WTC11 (cell line): ENCODE results near the gene PLPP7. TPM values are rescaled to one million over a fixed set of nuclear protein-coding genes. Genes with fewer than 3 reads are reported as not detected.
A peak's percentile ranks its signal among the peaks of the same experiment; 100 is the strongest.

ENCODE experiments used
- ATAC-seq: fragments of 200-7000 bp; cut with Tn5 transposase; 2 replicates; pipeline ENCODE4 v1.10.0; 2021; ENCODE audit warnings: mild to moderate bottlenecking, moderate library complexity
- CTCF ChIA-PET: fragments of 300-600 bp; sonication (Branson Sonifier 250); formaldehyde crosslinking; loops from one replicate; lab custom pipeline; 2021; ENCODE audit warnings: antibody characterized with exemption; lab: Charles Lee
- POLR2A ChIA-PET: fragments of 350-600 bp; sonication (Branson Sonifier 250); formaldehyde crosslinking; loops from one replicate; lab custom pipeline; 2021; ENCODE audit warnings: antibody characterized with exemption; lab: Charles Lee
- DNase-seq: peaks from one replicate; pipeline ENCODE4 v3.0.0; 2021; ENCODE audit warnings: low spot score
- H3K27ac Mint-ChIP-seq: 2 replicates; pipeline ENCODE4 v1.8.0; 2021; ENCODE audit warnings: mixed read lengths
- H3K27me3 Mint-ChIP-seq: 2 replicates; pipeline ENCODE4 v1.8.0; 2021; ENCODE audit warnings: low read depth, mild to moderate bottlenecking, moderate library complexity, mixed read lengths
- H3K36me3 Mint-ChIP-seq: 2 replicates; pipeline ENCODE4 v1.8.0; 2021; ENCODE audit warnings: mixed read lengths
- H3K4me1 Mint-ChIP-seq: 2 replicates; pipeline ENCODE4 v1.8.0; 2022; ENCODE audit warnings: mixed read lengths
- H3K4me3 Mint-ChIP-seq: 2 replicates; pipeline ENCODE4 v1.8.0; 2021; ENCODE audit warnings: mild to moderate bottlenecking, moderate library complexity, mixed read lengths
- H3K9me3 Mint-ChIP-seq: 2 replicates; pipeline ENCODE4 v1.8.0; 2021; ENCODE audit warnings: mixed read lengths
- ATF6 ChIP-seq: sonication (generic); formaldehyde crosslinking; IDR thresholded peaks from 2 replicates; pipeline ENCODE4 v1.8.1; 2023; ENCODE audit warnings: mild to moderate bottlenecking, missing genetic modification reagents
- CBFB ChIP-seq: sonication (generic); formaldehyde crosslinking; IDR thresholded peaks from 2 replicates; pipeline ENCODE4 v1.8.1; 2022; ENCODE audit warnings: mild to moderate bottlenecking, low read depth, missing genetic modification reagents
- CTCF ChIP-seq: fragments of 200-600 bp; IDR thresholded peaks from 2 replicates; pipeline ENCODE4 v1.8.0; 2022; ENCODE audit warnings: antibody characterized with exemption
- E2F1 ChIP-seq: sonication (generic); formaldehyde crosslinking; IDR thresholded peaks from 2 replicates; pipeline ENCODE4 v1.8.0; 2022; ENCODE audit warnings: mild to moderate bottlenecking, missing genetic modification reagents
- E2F5 ChIP-seq: sonication (generic); formaldehyde crosslinking; IDR thresholded peaks from 2 replicates; pipeline ENCODE4 v1.8.1; 2022; ENCODE audit warnings: mild to moderate bottlenecking, moderate library complexity, missing genetic modification reagents
- EMX1 ChIP-seq: fragments of 250-450 bp; sonication (Bioruptor Pico); IDR thresholded peaks from 2 replicates; pipeline ENCODE4 v1.8.0; 2021; ENCODE audit warnings: mild to moderate bottlenecking
- ESRRA ChIP-seq: sonication (generic); formaldehyde crosslinking; IDR thresholded peaks from 2 replicates; pipeline ENCODE4 v1.8.1; 2022; ENCODE audit warnings: mild to moderate bottlenecking, missing genetic modification reagents, borderline replicate concordance
- FOXP4 ChIP-seq: sonication (generic); formaldehyde crosslinking; IDR thresholded peaks from 2 replicates; pipeline ENCODE4 v1.8.0; 2022; ENCODE audit warnings: mild to moderate bottlenecking, missing genetic modification reagents
- GTF2I ChIP-seq: fragments of 250-450 bp; sonication (Bioruptor Pico); conservative IDR thresholded peaks from 2 replicates; pipeline ENCODE4 v1.4.0; 2021; ENCODE audit warnings: mild to moderate bottlenecking
- HMGA2 ChIP-seq: fragments of 250-450 bp; sonication (Bioruptor Pico); IDR thresholded peaks from 2 replicates; pipeline ENCODE4 v1.4.0; 2021; ENCODE audit warnings: mild to moderate bottlenecking, moderate library complexity
- IRF1 ChIP-seq: sonication (generic); formaldehyde crosslinking; IDR thresholded peaks from 2 replicates; pipeline ENCODE4 v1.8.0; 2023; ENCODE audit warnings: missing genetic modification reagents
- MYBL2 ChIP-seq: sonication (generic); formaldehyde crosslinking; IDR thresholded peaks from 2 replicates; pipeline ENCODE4 v1.8.1; 2023; ENCODE audit warnings: mild to moderate bottlenecking, moderate library complexity, missing genetic modification reagents
- NR2C2 ChIP-seq: sonication (generic); formaldehyde crosslinking; IDR thresholded peaks from 2 replicates; pipeline ENCODE4 v1.8.0; 2022; ENCODE audit warnings: mild to moderate bottlenecking, missing genetic modification reagents
- PRRX2 ChIP-seq: fragments of 250-450 bp; sonication (Bioruptor Pico); IDR thresholded peaks from 2 replicates; pipeline ENCODE4 v1.8.0; 2021; ENCODE audit warnings: mild to moderate bottlenecking
- SOX15 ChIP-seq: fragments of 250-450 bp; sonication (Bioruptor Pico); IDR thresholded peaks from 2 replicates; pipeline ENCODE4 v1.9.0; 2021; ENCODE audit warnings: mild to moderate bottlenecking
- SP1 ChIP-seq: sonication (generic); formaldehyde crosslinking; conservative IDR thresholded peaks from 2 replicates; pipeline ENCODE4 v1.8.1; 2022; ENCODE audit warnings: missing genetic modification reagents
- ZNF263 ChIP-seq: sonication (generic); formaldehyde crosslinking; IDR thresholded peaks from 2 replicates; pipeline ENCODE4 v1.8.1; 2022; ENCODE audit warnings: low read depth, mild to moderate bottlenecking, moderate library complexity, missing genetic modification reagents
- ZNF425 ChIP-seq: fragments of 250-450 bp; sonication (Bioruptor Pico); conservative IDR thresholded peaks from 2 replicates; pipeline ENCODE4 v1.9.0; 2021; ENCODE audit warnings: mild to moderate bottlenecking
- ZNF671 ChIP-seq: fragments of 250-450 bp; sonication (Bioruptor Pico); IDR thresholded peaks from 2 replicates; pipeline ENCODE4 v1.8.0; 2021; ENCODE audit warnings: mild to moderate bottlenecking
- total RNA-seq: library from RNA; stranded (reverse); gene quantifications from 3 replicates; pipeline ENCODE4 v1.2.3, GENCODE V29; 2021

PLPP7 gene
- total RNA-seq, 1 experiment from 2014 or later: 4.2 TPM

- TF ChIP-seq IRF1 (CRISPR knock-in tag): no peak
- no peak for TF ChIP-seq ZNF671 (CRISPR knock-in tag)
- TF ChIP-seq SOX15: no peak
These were observed 12.1 kb upstream of the PLPP7 start (continued) for GRCh38 chr9:131277287-131277909.

GRCh38 chr9:131277910-131278701 lies 11.4 kb upstream of the PLPP7 start:
- H3K9me3 Mint-ChIP-seq: no peaks in the 10 kb centered on the region
- no peaks in the 10 kb centered on the region; the same call in 1 of the 2 replicates for H3K36me3 Mint-ChIP-seq
- TF ChIP-seq CBFB (CRISPR knock-in tag) (no peak), SP1 (CRISPR knock-in tag) (0 out of 2 replicates have a peak, but pooled peaks have one; percentile 20)
- TF ChIP-seq, all 79 proteins: peak for 1
- ATAC-seq (peak; percentile 77), DNase-seq (peak; percentile 86)
- H3K4me1 Mint-ChIP-seq: peaks cover 27% of the 10 kb centered on the region
- CTCF ChIA-PET: interaction anchor here (0.6 to 1.6 kb wide), 6 partner anchors 11 to 221 kb away, joined by 3 to 14 read pairs (median 4); partner anchors contain the start of gene PLPP7
- POLR2A ChIA-PET: interaction anchor here (0.6 kb wide), 2 partner anchors 42 to 70 kb away, joined by 3 read pairs; no protein-coding TSS in a partner anchor
- no peak overlapping the region for H3K27ac Mint-ChIP-seq
- peaks cover 31% of the 10 kb centered on the region for H3K27me3 Mint-ChIP-seq
- H3K4me3 Mint-ChIP-seq: peak overlapping the region; percentile 71

GRCh38 chr9:131278702-131279111 lies 10.8 kb upstream of the PLPP7 start:
- Mint-ChIP-seq H3K27ac (no peak overlapping the region), H3K9me3 (no peaks in the 10 kb centered on the region), H3K27me3 (peaks cover 36% of the 10 kb centered on the region), H3K36me3 (no peaks in the 10 kb centered on the region; the same call in 1 of the 2 replicates), H3K4me1 (peaks cover 26% of the 10 kb centered on the region), H3K4me3 (no peak overlapping the region; the same call in 1 of the 2 replicates)
- no peak for ATAC-seq
- CTCF ChIA-PET: interaction anchor here (1.0 to 1.6 kb wide), 3 partner anchors 10 to 58 kb away, joined by 3 to 14 read pairs (median 6); partner anchors contain the start of gene PLPP7
- DNase-seq: no peak
- TF ChIP-seq CTCF (no peak), ESRRA (no peak), ZNF425 (CRISPR knock-in tag) (no peak), GTF2I (no peak), EMX1 (CRISPR knock-in tag) (no peak), ATF6 (no peak), E2F1 (CRISPR knock-in tag) (no peak), E2F5 (CRISPR knock-in tag) (no peak), NR2C2 (no peak), ZNF263 (CRISPR knock-in tag) (no peak), FOXP4 (CRISPR knock-in tag) (no peak), HMGA2 (CRISPR knock-in tag) (no peak), PRRX2 (no peak), MYBL2 (CRISPR knock-in tag) (no peak)
- POLR2A ChIA-PET: no interaction called here
